Frontal cortex (tissue), 4 donors: ENCODE measurements around the gene SGMS2. TPM values are rescaled to one million over a fixed set of nuclear protein-coding genes. Genes with fewer than 3 reads are reported as not detected.

ENCODE experiments used
- DNase-seq, 2 donors: peaks; one replicate each; pipeline ENCODE4 v3.0.0; 2012; ENCODE audit warnings: low spot score in 2 of 2
- FAIRE-seq: peaks from 2 replicates; lab custom pipeline; 2012; peaks lifted over from hg19 to GRCh38; lab: Jason Lieb, UNC
- total RNA-seq: library from RNA; depleted of rRNA; stranded (reverse); fragments of >200 nt; gene quantifications from one replicate; pipeline ENCODE4 v1.2.3, GENCODE V29; 2014
- donor health status: control.
- donor health status: control.
- donor health status: control.

Gene SGMS2
- total RNA-seq, 1 donor from 2014 or later, result 0.41 TPM

- DNase-seq (no peak), FAIRE-seq (no peak)
Observed at GRCh38 chr4:107826421-107826980, 1.8 kb downstream of the SGMS2 start.

GRCh38 chr4:107828315-107829090 lies 3.8 kb downstream of the SGMS2 start:
- FAIRE-seq, result no peak
- DNase-seq, result no peak

- FAIRE-seq, result no peak
Observed at GRCh38 chr4:107831140-107831539, 6.4 kb downstream of the SGMS2 start.

GRCh38 chr4:107832275-107832807 lies 7.6 kb downstream of the SGMS2 start:
- DNase-seq (no peak), FAIRE-seq (no peak)

More at GRCh38 chr4:107831140-107831539, 6.4 kb downstream of the SGMS2 start:
- no peak for DNase-seq

- FAIRE-seq, result no peak
- no peak for DNase-seq
Observed at GRCh38 chr4:107834241-107834794, 9.6 kb downstream of the SGMS2 start.

- DNase-seq, result no peak
- FAIRE-seq, result no peak
Observed at GRCh38 chr4:107835406-107835805, 10.7 kb downstream of the SGMS2 start.

- DNase-seq (no peak), FAIRE-seq (no peak)
Observed at GRCh38 chr4:107837317-107837716, 12.6 kb downstream of the SGMS2 start.

GRCh38 chr4:107837776-107838618 lies 13.3 kb downstream of the SGMS2 start:
- DNase-seq (no peak), FAIRE-seq (no peak)

- FAIRE-seq (no peak), DNase-seq (no peak)
Observed at GRCh38 chr4:107838861-107839565, 14.3 kb downstream of the SGMS2 start.

- no peak for FAIRE-seq
- DNase-seq, result no peak
Observed at GRCh38 chr4:107843391-107843790, 18.7 kb downstream of the SGMS2 start.

- DNase-seq (no peak), FAIRE-seq (no peak)
Observed at GRCh38 chr4:107845681-107846080, 20.9 kb downstream of the SGMS2 start.

- DNase-seq, result no peak
- no peak for FAIRE-seq
Observed at GRCh38 chr4:107850438-107850837, 25.7 kb downstream of the SGMS2 start.

GRCh38 chr4:107853444-107854355 lies 29.0 kb downstream of the SGMS2 start:
- FAIRE-seq (no peak), DNase-seq (no peak)

- DNase-seq, result no peak
- FAIRE-seq, result no peak
Observed at GRCh38 chr4:107854356-107855022, 29.8 kb downstream of the SGMS2 start.

GRCh38 chr4:107855723-107856122 lies 31.0 kb downstream of the SGMS2 start:
- DNase-seq, result no peak
- no peak for FAIRE-seq

- DNase-seq, result no peak
- FAIRE-seq, result no peak
Observed at GRCh38 chr4:107856901-107857300, 32.2 kb downstream of the SGMS2 start.

- no peak for DNase-seq
Observed at GRCh38 chr4:107857741-107858140, 33.0 kb downstream of the SGMS2 start.

GRCh38 chr4:107858158-107858742 lies 33.5 kb downstream of the SGMS2 start:
- no peak for FAIRE-seq
- DNase-seq, result no peak

More at GRCh38 chr4:107857741-107858140, 33.0 kb downstream of the SGMS2 start:
- FAIRE-seq, result no peak
